ENCODE results near the gene CDH13. TPM values are rescaled to one million over a fixed set of nuclear protein-coding genes. Genes with fewer than 3 reads are reported as not detected.

The CDH13 gene
- total and polyA plus RNA-seq, 2 of the 8 experiments (the other 6 are each of a cell fraction or from before 2014, with no cell fraction given) = 2.3 to 2.4 TPM

DNA sequence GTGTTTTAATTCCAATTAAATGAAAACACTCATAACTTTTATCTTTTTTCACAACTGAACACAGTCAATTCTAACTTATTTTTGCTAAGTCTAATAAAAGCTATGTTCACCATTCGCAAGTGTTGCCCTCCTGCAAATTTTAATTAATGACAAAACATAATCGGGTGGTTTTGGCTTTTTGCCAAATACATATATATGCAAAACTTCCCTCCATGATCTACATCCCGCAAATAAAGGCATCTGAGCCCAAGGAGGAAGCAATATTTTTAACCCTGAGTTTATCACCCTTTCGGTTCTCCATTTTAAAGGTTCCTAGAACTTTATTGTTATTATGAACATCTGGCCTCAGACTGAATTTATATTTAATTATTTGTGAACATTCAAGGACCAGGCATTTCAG lies 507.9 kb downstream of the CDH13 start (continued):
- TF ChIP-seq, protein P1, sequence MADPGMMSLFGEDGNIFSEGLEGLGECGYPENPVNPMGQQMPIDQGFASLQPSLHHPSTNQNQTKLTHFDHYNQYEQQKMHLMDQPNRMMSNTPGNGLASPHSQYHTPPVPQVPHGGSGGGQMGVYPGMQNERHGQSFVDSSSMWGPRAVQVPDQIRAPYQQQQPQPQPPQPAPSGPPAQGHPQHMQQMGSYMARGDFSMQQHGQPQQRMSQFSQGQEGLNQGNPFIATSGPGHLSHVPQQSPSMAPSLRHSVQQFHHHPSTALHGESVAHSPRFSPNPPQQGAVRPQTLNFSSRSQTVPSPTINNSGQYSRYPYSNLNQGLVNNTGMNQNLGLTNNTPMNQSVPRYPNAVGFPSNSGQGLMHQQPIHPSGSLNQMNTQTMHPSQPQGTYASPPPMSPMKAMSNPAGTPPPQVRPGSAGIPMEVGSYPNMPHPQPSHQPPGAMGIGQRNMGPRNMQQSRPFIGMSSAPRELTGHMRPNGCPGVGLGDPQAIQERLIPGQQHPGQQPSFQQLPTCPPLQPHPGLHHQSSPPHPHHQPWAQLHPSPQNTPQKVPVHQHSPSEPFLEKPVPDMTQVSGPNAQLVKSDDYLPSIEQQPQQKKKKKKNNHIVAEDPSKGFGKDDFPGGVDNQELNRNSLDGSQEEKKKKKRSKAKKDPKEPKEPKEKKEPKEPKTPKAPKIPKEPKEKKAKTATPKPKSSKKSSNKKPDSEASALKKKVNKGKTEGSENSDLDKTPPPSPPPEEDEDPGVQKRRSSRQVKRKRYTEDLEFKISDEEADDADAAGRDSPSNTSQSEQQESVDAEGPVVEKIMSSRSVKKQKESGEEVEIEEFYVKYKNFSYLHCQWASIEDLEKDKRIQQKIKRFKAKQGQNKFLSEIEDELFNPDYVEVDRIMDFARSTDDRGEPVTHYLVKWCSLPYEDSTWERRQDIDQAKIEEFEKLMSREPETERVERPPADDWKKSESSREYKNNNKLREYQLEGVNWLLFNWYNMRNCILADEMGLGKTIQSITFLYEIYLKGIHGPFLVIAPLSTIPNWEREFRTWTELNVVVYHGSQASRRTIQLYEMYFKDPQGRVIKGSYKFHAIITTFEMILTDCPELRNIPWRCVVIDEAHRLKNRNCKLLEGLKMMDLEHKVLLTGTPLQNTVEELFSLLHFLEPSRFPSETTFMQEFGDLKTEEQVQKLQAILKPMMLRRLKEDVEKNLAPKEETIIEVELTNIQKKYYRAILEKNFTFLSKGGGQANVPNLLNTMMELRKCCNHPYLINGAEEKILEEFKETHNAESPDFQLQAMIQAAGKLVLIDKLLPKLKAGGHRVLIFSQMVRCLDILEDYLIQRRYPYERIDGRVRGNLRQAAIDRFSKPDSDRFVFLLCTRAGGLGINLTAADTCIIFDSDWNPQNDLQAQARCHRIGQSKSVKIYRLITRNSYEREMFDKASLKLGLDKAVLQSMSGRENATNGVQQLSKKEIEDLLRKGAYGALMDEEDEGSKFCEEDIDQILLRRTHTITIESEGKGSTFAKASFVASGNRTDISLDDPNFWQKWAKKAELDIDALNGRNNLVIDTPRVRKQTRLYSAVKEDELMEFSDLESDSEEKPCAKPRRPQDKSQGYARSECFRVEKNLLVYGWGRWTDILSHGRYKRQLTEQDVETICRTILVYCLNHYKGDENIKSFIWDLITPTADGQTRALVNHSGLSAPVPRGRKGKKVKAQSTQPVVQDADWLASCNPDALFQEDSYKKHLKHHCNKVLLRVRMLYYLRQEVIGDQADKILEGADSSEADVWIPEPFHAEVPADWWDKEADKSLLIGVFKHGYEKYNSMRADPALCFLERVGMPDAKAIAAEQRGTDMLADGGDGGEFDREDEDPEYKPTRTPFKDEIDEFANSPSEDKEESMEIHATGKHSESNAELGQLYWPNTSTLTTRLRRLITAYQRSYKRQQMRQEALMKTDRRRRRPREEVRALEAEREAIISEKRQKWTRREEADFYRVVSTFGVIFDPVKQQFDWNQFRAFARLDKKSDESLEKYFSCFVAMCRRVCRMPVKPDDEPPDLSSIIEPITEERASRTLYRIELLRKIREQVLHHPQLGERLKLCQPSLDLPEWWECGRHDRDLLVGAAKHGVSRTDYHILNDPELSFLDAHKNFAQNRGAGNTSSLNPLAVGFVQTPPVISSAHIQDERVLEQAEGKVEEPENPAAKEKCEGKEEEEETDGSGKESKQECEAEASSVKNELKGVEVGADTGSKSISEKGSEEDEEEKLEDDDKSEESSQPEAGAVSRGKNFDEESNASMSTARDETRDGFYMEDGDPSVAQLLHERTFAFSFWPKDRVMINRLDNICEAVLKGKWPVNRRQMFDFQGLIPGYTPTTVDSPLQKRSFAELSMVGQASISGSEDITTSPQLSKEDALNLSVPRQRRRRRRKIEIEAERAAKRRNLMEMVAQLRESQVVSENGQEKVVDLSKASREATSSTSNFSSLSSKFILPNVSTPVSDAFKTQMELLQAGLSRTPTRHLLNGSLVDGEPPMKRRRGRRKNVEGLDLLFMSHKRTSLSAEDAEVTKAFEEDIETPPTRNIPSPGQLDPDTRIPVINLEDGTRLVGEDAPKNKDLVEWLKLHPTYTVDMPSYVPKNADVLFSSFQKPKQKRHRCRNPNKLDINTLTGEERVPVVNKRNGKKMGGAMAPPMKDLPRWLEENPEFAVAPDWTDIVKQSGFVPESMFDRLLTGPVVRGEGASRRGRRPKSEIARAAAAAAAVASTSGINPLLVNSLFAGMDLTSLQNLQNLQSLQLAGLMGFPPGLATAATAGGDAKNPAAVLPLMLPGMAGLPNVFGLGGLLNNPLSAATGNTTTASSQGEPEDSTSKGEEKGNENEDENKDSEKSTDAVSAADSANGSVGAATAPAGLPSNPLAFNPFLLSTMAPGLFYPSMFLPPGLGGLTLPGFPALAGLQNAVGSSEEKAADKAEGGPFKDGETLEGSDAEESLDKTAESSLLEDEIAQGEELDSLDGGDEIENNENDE (IDR thresholded peaks at IDR 0.05; ENCODE audit: insufficient replicate concordance, low read length) = no peak
- no peak for TF ChIP-seq RXRA (IDR thresholded peaks at IDR 0.05; ENCODE audit: insufficient read depth, low read depth, low read length)
